H9 (cell line): Measurements from ENCODE around the gene GSG1L. TPM values are rescaled to one million over a fixed set of nuclear protein-coding genes. Genes with fewer than 3 reads are reported as not detected.

Experiments
- DNase-seq: peaks from one replicate; pipeline ENCODE4 v3.0.0-alpha.2; 2017
- H2AFZ ChIP-seq: one replicate; pipeline ENCODE4 v1.6.1; 2013; ENCODE audit warnings: mild to moderate bottlenecking, low read length, control low read depth, moderate library complexity
- H2AK5ac ChIP-seq: 2 replicates; pipeline ENCODE4 v1.6.1; 2013; ENCODE audit warnings: low read length, control low read depth, mixed read lengths; ENCODE audit not compliant: insufficient read length
- H2BK120ac ChIP-seq: one replicate; pipeline ENCODE4 v1.6.1; 2013; ENCODE audit warnings: low read depth, mild to moderate bottlenecking, low read length, control low read depth, inconsistent platforms; ENCODE audit not compliant: poor library complexity, severe bottlenecking
- H2BK12ac ChIP-seq: 2 replicates; pipeline ENCODE4 v1.6.1; 2013; ENCODE audit warnings: low read length, control low read depth, mixed read lengths, low read depth; ENCODE audit not compliant: insufficient read length
- H2BK15ac ChIP-seq: 2 replicates; pipeline ENCODE4 v1.6.1; 2013; ENCODE audit warnings: low read depth, low read length, control low read depth
- H2BK20ac ChIP-seq: one replicate; pipeline ENCODE4 v1.6.1; 2013; ENCODE audit warnings: low read depth, mild to moderate bottlenecking, low read length, control low read depth, inconsistent platforms; ENCODE audit not compliant: poor library complexity, severe bottlenecking
- H2BK5ac ChIP-seq: 2 replicates; pipeline ENCODE4 v1.6.1; 2013; ENCODE audit warnings: low read length, control low read depth, mixed read lengths; ENCODE audit not compliant: insufficient read length
- H3K14ac ChIP-seq: 2 replicates; pipeline ENCODE4 v1.6.1; 2013; ENCODE audit warnings: low read length, control low read depth; ENCODE audit not compliant: insufficient read depth
- H3K18ac ChIP-seq: 2 replicates; pipeline ENCODE4 v1.6.1; 2013; ENCODE audit warnings: low read depth, mild to moderate bottlenecking, mixed read lengths, low read length, control low read depth; ENCODE audit not compliant: insufficient read length
- H3K23ac ChIP-seq: 2 replicates; pipeline ENCODE4 v1.6.1; 2013; ENCODE audit warnings: low read length, control low read depth, mixed read lengths, low read depth; ENCODE audit not compliant: insufficient read length
- H3K23me2 ChIP-seq: 2 replicates; pipeline ENCODE4 v1.6.1; 2013; ENCODE audit warnings: low read depth, mild to moderate bottlenecking, mixed read lengths, low read length, control low read depth; ENCODE audit not compliant: insufficient read length, poor library complexity, severe bottlenecking
- H3K27ac ChIP-seq: 2 replicates; pipeline ENCODE4 v1.5.1; 2013; ENCODE audit warnings: low read length, control low read depth, mixed read lengths, low read depth; ENCODE audit not compliant: insufficient read length
- H3K27me3 ChIP-seq: 2 replicates; pipeline ENCODE4 v1.6.1; 2013; ENCODE audit warnings: low read length, control low read depth, inconsistent platforms; ENCODE audit not compliant: insufficient read depth
- H3K4ac ChIP-seq: 2 replicates; pipeline ENCODE4 v1.6.1; 2013; ENCODE audit warnings: low read depth, mild to moderate bottlenecking, control low read depth, inconsistent platforms, low read length, moderate library complexity
- H3K4me1 ChIP-seq: 2 replicates; pipeline ENCODE4 v1.6.1; 2013; ENCODE audit warnings: low read length, control low read depth, inconsistent platforms; ENCODE audit not compliant: insufficient read depth
- H3K4me2 ChIP-seq: 2 replicates; pipeline ENCODE4 v1.6.1; 2013; ENCODE audit warnings: low read length, control low read depth, mixed read lengths; ENCODE audit not compliant: insufficient read length, insufficient read depth
- H3K56ac ChIP-seq: 2 replicates; pipeline ENCODE4 v1.6.1; 2013; ENCODE audit warnings: low read depth, mild to moderate bottlenecking, mixed read lengths, low read length, control low read depth; ENCODE audit not compliant: insufficient read length
- H3K79me1 ChIP-seq: 2 replicates; pipeline ENCODE4 v1.6.1; 2013; ENCODE audit warnings: low read depth, mild to moderate bottlenecking, moderate library complexity, low read length, control low read depth, inconsistent platforms; ENCODE audit not compliant: insufficient read depth, poor library complexity, severe bottlenecking
- H3K79me2 ChIP-seq: 2 replicates; pipeline ENCODE4 v1.6.1; 2013; ENCODE audit warnings: low read length, control low read depth, inconsistent platforms; ENCODE audit not compliant: insufficient read depth
- H3K9ac ChIP-seq: 2 replicates; pipeline ENCODE4 v1.6.1; 2013; ENCODE audit warnings: low read length, control low read depth, mixed read lengths; ENCODE audit not compliant: insufficient read length; ENCODE audit errors: extremely low read depth
- H3K9me3 ChIP-seq: one replicate; pipeline ENCODE4 v1.6.1; 2013; ENCODE audit warnings: low read depth, low read length, inconsistent platforms; ENCODE audit not compliant: control insufficient read depth
- H3T11ph ChIP-seq: one replicate; pipeline ENCODE4 v1.6.1; 2013; ENCODE audit warnings: mild to moderate bottlenecking, low read length, control low read depth, inconsistent platforms
- H4K20me1 ChIP-seq: one replicate; pipeline ENCODE4 v1.6.1; 2013; ENCODE audit not compliant: control insufficient read depth, insufficient read length, insufficient read depth
- H4K5ac ChIP-seq: 2 replicates; pipeline ENCODE4 v1.6.1; 2013; ENCODE audit warnings: low read depth, mild to moderate bottlenecking, mixed read lengths, low read length, control low read depth; ENCODE audit not compliant: insufficient read length
- H4K8ac ChIP-seq: replicated peaks from 2 replicates; pipeline ENCODE4 v1.6.1; 2013; ENCODE audit warnings: low read length, control low read depth, mixed read lengths, low read depth; ENCODE audit not compliant: insufficient read length
- H4K91ac ChIP-seq: 2 replicates; pipeline ENCODE4 v1.6.1; 2013; ENCODE audit warnings: low read depth, mild to moderate bottlenecking, moderate library complexity, mixed read lengths, low read length, control low read depth; ENCODE audit not compliant: insufficient read length
- H3K27ac Mint-ChIP-seq, 3 experiments: 2 replicates in 2 of 3; 3 replicates in 1 of 3; pipeline ENCODE4 v1.8.0; 2020 to 2021; ENCODE audit warnings: mixed read lengths in 3 of 3, mild to moderate bottlenecking in 1 of 3, moderate library complexity in 1 of 3
- H3K27me3 Mint-ChIP-seq: 2 replicates; pipeline ENCODE4 v1.8.0; 2021; ENCODE audit warnings: low read depth, mild to moderate bottlenecking, moderate library complexity, mixed read lengths
- H3K36me3 Mint-ChIP-seq, 3 experiments: 2 replicates in 2 of 3; 3 replicates in 1 of 3; pipeline ENCODE4 v1.8.0; 2020 to 2021; ENCODE audit warnings: low read depth in 3 of 3, mixed read lengths in 3 of 3; ENCODE audit not compliant: insufficient read depth in 1 of 3
- H3K4me1 Mint-ChIP-seq, 2 experiments: 2 replicates each; pipeline ENCODE4 v1.8.0; 2020; ENCODE audit warnings: mixed read lengths in 2 of 2
- H3K4me3 Mint-ChIP-seq, 2 experiments: 2 replicates in 1 of 2; 3 replicates in 1 of 2; pipeline ENCODE4 v1.8.0; 2020 to 2021; ENCODE audit warnings: mild to moderate bottlenecking in 2 of 2, mixed read lengths in 2 of 2, moderate library complexity in 1 of 2
- H3K9me3 Mint-ChIP-seq, 2 experiments: 2 replicates in 1 of 2; 3 replicates in 1 of 2; pipeline ENCODE4 v1.8.0; 2020; ENCODE audit warnings: mild to moderate bottlenecking in 2 of 2, mixed read lengths in 2 of 2, moderate library complexity in 1 of 2
- WGBS: extraction: QIAGEN DNeasy Blood & Tissue Kit; methylation state at CpG from one replicate; pipeline ENCODE4 v1.1.7; 2013; ENCODE audit warnings: missing lambda C conversion rate, low lambda C conversion rate, mixed read lengths; ENCODE audit not compliant: insufficient read length; ENCODE audit errors: extremely low coverage; 5-methylcytosine and 5-hydroxymethylcytosine counted together
- total RNA-seq: library from RNA; stranded (reverse); gene quantifications from 2 replicates; pipeline ENCODE4 v1.2.1, GENCODE V29; 2021
- TF ChIP-seq, protein P1 (sequence below): fragments of 200-600 bp; sonication (generic); conservative IDR thresholded peaks from 3 replicates; pipeline ENCODE4 v1.8.0; 2021; ENCODE audit warnings: antibody characterized with exemption, mild to moderate bottlenecking

Gene GSG1L
- total RNA-seq, 1 experiment from 2014 or later = 0.35 TPM

DNA sequence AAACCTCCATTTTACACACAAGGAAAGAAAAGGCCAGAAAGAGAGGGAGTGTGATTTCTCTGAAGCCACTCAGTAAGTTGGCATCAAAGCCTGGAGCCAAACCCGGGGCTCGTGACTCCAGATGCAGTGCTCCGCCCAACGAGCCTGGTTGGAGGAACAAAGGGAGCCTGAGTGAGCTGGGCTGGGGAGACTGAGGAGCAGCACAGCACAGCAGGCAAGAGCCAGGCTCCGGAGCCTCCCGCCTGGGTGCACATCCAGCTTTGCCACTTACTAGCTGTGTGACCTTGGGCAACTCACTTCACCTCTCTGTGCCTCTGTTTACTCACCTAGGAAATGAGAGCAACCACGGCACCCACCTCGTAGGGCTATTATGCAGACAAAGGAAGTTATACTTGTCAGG lies 5.6 kb downstream of the GSG1L start:
- H3K4me1 Mint-ChIP-seq = peaks cover 0 to 5% of the 10 kb centered on the region in 2 experiments; a peak in 2 of 4 replicates
- no peak overlapping the region for H2BK20ac ChIP-seq
- H3K27ac ChIP-seq = no peak overlapping the region
- no peak overlapping the region for H3K4me2 ChIP-seq
- no peak overlapping the region for H4K91ac ChIP-seq
- no peak overlapping the region for H2BK5ac ChIP-seq
- no peaks in the 10 kb centered on the region for H3K23me2 ChIP-seq
- no peaks in the 10 kb centered on the region for H4K20me1 ChIP-seq
- H3K9me3 ChIP-seq = no peaks in the 10 kb centered on the region
- no peaks in the 10 kb centered on the region for H3K9me3 Mint-ChIP-seq
- no peaks in the 10 kb centered on the region for H3K36me3 Mint-ChIP-seq
- H3K18ac ChIP-seq = no peak overlapping the region
- H3K27ac Mint-ChIP-seq = no peak overlapping the region
- H3K4me1 ChIP-seq = no peaks in the 10 kb centered on the region
- no peak overlapping the region for H3K56ac ChIP-seq
- no peak overlapping the region for H3K9ac ChIP-seq
- H3K4ac ChIP-seq = no peak overlapping the region
- H3K27me3 Mint-ChIP-seq = peaks cover 59% of the 10 kb centered on the region
- no peak overlapping the region for H4K8ac ChIP-seq
- no peak overlapping the region for H3T11ph ChIP-seq
- no peak overlapping the region for H3K14ac ChIP-seq
- H3K79me2 ChIP-seq = no peaks in the 10 kb centered on the region
- no CpG with 5 or more reads among the region's 8 CpGs for WGBS
- H2AFZ ChIP-seq = no peak overlapping the region
- TF ChIP-seq, protein P1, sequence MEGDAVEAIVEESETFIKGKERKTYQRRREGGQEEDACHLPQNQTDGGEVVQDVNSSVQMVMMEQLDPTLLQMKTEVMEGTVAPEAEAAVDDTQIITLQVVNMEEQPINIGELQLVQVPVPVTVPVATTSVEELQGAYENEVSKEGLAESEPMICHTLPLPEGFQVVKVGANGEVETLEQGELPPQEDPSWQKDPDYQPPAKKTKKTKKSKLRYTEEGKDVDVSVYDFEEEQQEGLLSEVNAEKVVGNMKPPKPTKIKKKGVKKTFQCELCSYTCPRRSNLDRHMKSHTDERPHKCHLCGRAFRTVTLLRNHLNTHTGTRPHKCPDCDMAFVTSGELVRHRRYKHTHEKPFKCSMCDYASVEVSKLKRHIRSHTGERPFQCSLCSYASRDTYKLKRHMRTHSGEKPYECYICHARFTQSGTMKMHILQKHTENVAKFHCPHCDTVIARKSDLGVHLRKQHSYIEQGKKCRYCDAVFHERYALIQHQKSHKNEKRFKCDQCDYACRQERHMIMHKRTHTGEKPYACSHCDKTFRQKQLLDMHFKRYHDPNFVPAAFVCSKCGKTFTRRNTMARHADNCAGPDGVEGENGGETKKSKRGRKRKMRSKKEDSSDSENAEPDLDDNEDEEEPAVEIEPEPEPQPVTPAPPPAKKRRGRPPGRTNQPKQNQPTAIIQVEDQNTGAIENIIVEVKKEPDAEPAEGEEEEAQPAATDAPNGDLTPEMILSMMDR = no peak
- no peak overlapping the region for H4K5ac ChIP-seq
- no peak overlapping the region for H2BK120ac ChIP-seq
- H3K27me3 ChIP-seq = peaks cover 10% of the 10 kb centered on the region; the same call in 1 of the 2 replicates
- H3K4me3 Mint-ChIP-seq = no peak overlapping the region
- H2BK15ac ChIP-seq = no peak overlapping the region
- no peaks in the 10 kb centered on the region for H3K79me1 ChIP-seq
- no peak overlapping the region for H3K23ac ChIP-seq
- H2BK12ac ChIP-seq = no peak overlapping the region
- DNase-seq = no peak
- H2AK5ac ChIP-seq = no peak overlapping the region
